HepG2 (cell line): ENCODE data around the gene RB1. TPM values are rescaled to one million over a fixed set of nuclear protein-coding genes. Genes with fewer than 3 reads are reported as not detected.

Source experiments
- ATAC-seq: fragments of 200-7000 bp; cut with Tn5 transposase; 3 replicates; pipeline ENCODE4 v1.9.1; 2020; ENCODE audit warnings: mild to moderate bottlenecking, moderate library complexity
- BruUV-seq: library from RNA; stranded (reverse); fragments of 400-500 nt; replicated peaks from 2 replicates; lab custom pipeline; 2021; lab: Mats Ljungman, UMichigan
- CTCF ChIA-PET: fragments of 300-600 bp; formaldehyde crosslinking; extraction: SDS; loops from one replicate; lab custom pipeline; 2021; ENCODE audit warnings: low total read pairs, inconsistent platforms, low intra/inter-chr PET ratio; lab: Yijun Ruan, JAX
- POLR2A ChIA-PET: fragments of 350-600 bp; sonication (Branson Sonifier 250); formaldehyde crosslinking; loops from one replicate; lab custom pipeline; 2020; ENCODE audit warnings: antibody characterized with exemption, inconsistent platforms; lab: Yijun Ruan, JAX
- DNase-seq: peaks from one replicate; pipeline ENCODE4 v3.0.0-alpha.2; 2015; ENCODE audit warnings: low spot score
- FAIRE-seq: peaks from 3 replicates; lab custom pipeline; 2011; peaks lifted over from hg19 to GRCh38; lab: Jason Lieb, UNC
- H2AFZ ChIP-seq: one replicate; pipeline ENCODE4 v1.6.1; 2011; ENCODE audit warnings: low read length, inconsistent platforms
- H3K27ac ChIP-seq: fragments of 300-600 bp; 3 replicates; pipeline ENCODE4 v1.8.0; 2011; ENCODE audit warnings: mixed run types, mild to moderate bottlenecking, mixed read lengths, low read length, inconsistent platforms; ENCODE audit not compliant: insufficient read depth; ENCODE audit errors: extremely low read length
- H3K27me3 ChIP-seq, 2 experiments: fragments of 200-600 bp in 1 of 2; 2 replicates in 1 of 2; 3 replicates in 1 of 2; pipeline versions ENCODE4 v1.6.0 to v1.8.0; 2011; ENCODE audit warnings: low read length in 2 of 2, mild to moderate bottlenecking in 2 of 2, moderate library complexity in 2 of 2, inconsistent platforms in 1 of 2; ENCODE audit not compliant: insufficient read depth in 2 of 2, control insufficient read depth in 1 of 2
- H3K36me3 ChIP-seq, 2 experiments: fragments of 200-600 bp in 1 of 2; replicated peaks in 1 of 2; 2 replicates in 1 of 2; 3 replicates in 1 of 2; pipeline versions ENCODE4 v1.5.1 to v1.8.0; 2011; ENCODE audit warnings: low read length in 2 of 2, inconsistent platforms in 1 of 2; ENCODE audit not compliant: insufficient read depth in 2 of 2, control insufficient read depth in 1 of 2
- H3K4me1 ChIP-seq: 2 replicates; pipeline ENCODE4 v1.5.1; 2012; ENCODE audit warnings: low read length, inconsistent platforms; ENCODE audit not compliant: insufficient read depth
- H3K4me2 ChIP-seq: 2 replicates; pipeline ENCODE4 v1.6.0; 2011; ENCODE audit warnings: low read depth, low read length, inconsistent platforms
- H3K4me3 ChIP-seq, 3 experiments: fragments of 200-600 bp in 1 of 3; sonication (generic), shearing (Covaris generic) in 1 of 3; replicated peaks in 1 of 3; 2 replicates each; pipeline ENCODE4 v1.5.1; 2011 to 2016; ENCODE audit warnings: low read length in 3 of 3, inconsistent platforms in 2 of 3, low read depth in 2 of 3, mild to moderate bottlenecking in 2 of 3, control low read depth in 1 of 3, mixed read lengths in 1 of 3; ENCODE audit not compliant: insufficient read depth in 1 of 3
- H3K79me2 ChIP-seq: one replicate; pipeline ENCODE4 v1.6.1; 2011; ENCODE audit warnings: low read length, inconsistent platforms; ENCODE audit not compliant: insufficient read depth
- H3K9ac ChIP-seq: 2 replicates; pipeline ENCODE4 v1.6.0; 2011; ENCODE audit warnings: mild to moderate bottlenecking, low read depth, low read length, inconsistent platforms; ENCODE audit not compliant: insufficient read depth
- H3K9me3 ChIP-seq: 2 replicates; pipeline ENCODE4 v1.5.1; 2012; ENCODE audit warnings: mild to moderate bottlenecking, low read length
- H4K20me1 ChIP-seq: 2 replicates; pipeline ENCODE4 v1.6.0; 2011; ENCODE audit warnings: inconsistent platforms, mild to moderate bottlenecking, low read length, moderate library complexity; ENCODE audit not compliant: insufficient read depth
- ARID2 ChIP-seq: sonication (generic); formaldehyde crosslinking; IDR thresholded peaks from 2 replicates; pipeline ENCODE4 v1.8.1; 2022; ENCODE audit warnings: mild to moderate bottlenecking, missing genetic modification reagents, borderline replicate concordance
- NFKB2 ChIP-seq: sonication (generic); formaldehyde crosslinking; IDR thresholded peaks from 2 replicates; pipeline ENCODE4 v1.4.0; 2020; ENCODE audit warnings: missing genetic modification reagents, borderline replicate concordance
- POLR2AphosphoS2 ChIP-seq: IDR thresholded peaks from 2 replicates; pipeline ENCODE4 v1.6.1; 2011; ENCODE audit warnings: low read depth, low read length, improper control_type of control experiment
- ZNF510 ChIP-seq: sonication (generic); formaldehyde crosslinking; IDR thresholded peaks from 2 replicates; pipeline ENCODE4 v1.4.0; 2020; ENCODE audit warnings: low read depth, mild to moderate bottlenecking, missing genetic modification reagents
- ZNF552 ChIP-seq: sonication (generic); formaldehyde crosslinking; IDR thresholded peaks from 2 replicates; pipeline ENCODE4 v1.9.0; 2022; ENCODE audit warnings: missing genetic modification reagents, mild to moderate bottlenecking, borderline replicate concordance
- ZNF746 ChIP-seq: sonication (generic); formaldehyde crosslinking; IDR thresholded peaks from 2 replicates; pipeline ENCODE4 v1.8.0; 2022; ENCODE audit warnings: mild to moderate bottlenecking, missing genetic modification reagents
- WGBS: methylation state at CpG from one replicate; pipeline ENCODE4 v1.1.6; 2017; ENCODE audit warnings: low lambda C conversion rate; 5-methylcytosine and 5-hydroxymethylcytosine counted together
- in situ Hi-C: cut with HindIII; loops from 2 replicates; pipeline ENCODE4 v1.10.0; 2017; ENCODE audit warnings: low pct_unique_long_range_greater_than_20kb; ENCODE audit not compliant: extremely low pct_ligation_motif_present
- intact Hi-C: fragments of 100-400 bp; cut with micrococcal nuclease; formaldehyde crosslinking; loops from one replicate; pipeline ENCODE4 v1.10.0; 2022; ENCODE audit not compliant: unreplicated experiment
- polyA plus RNA-seq, 8 experiments: library from polyadenylated mRNA; depleted of rRNA in 3 of 8; stranded (reverse) in 7 of 8; unstranded in 1 of 8; fragments of >200 nt; fragmentation: Illumina TruSeq in 4 of 8; extraction: Trizol in 4 of 8; gene quantifications; 2 replicates each; pipeline versions ENCODE4 v1.2.1 to v1.2.3, GENCODE V29; 2011 to 2016; ENCODE audit warnings: low read depth in 4 of 8, missing spikeins in 1 of 8, mixed read lengths in 1 of 8; ENCODE audit not compliant: insufficient read depth in 1 of 8
- total RNA-seq, 5 experiments: library from RNA; depleted of rRNA; stranded (reverse); fragments of >200 nt; fragmentation: Illumina TruSeq; extraction: Trizol; gene quantifications; 2 replicates each; pipeline ENCODE4 v1.2.3, GENCODE V29; 2016; ENCODE audit warnings: low read depth in 1 of 5
- TF ChIP-seq, protein P1 (sequence below): IDR thresholded peaks from 2 replicates; pipeline ENCODE4 v1.6.1; 2012; ENCODE audit warnings: low read depth, low read length, improper control_type of control experiment
- TF ChIP-seq, protein P2 (sequence below): sonication (generic); formaldehyde crosslinking; IDR thresholded peaks from 2 replicates; pipeline ENCODE4 v1.4.0; 2020; ENCODE audit warnings: missing genetic modification reagents
- TF ChIP-seq, protein P3 (sequence below): sonication (generic); formaldehyde crosslinking; IDR thresholded peaks from 2 replicates; pipeline ENCODE4 v1.5.0; 2020; ENCODE audit warnings: missing genetic modification reagents
- TF ChIP-seq, protein P4 (sequence below): sonication (generic); formaldehyde crosslinking; IDR thresholded peaks from 2 replicates; pipeline ENCODE4 v1.5.0; 2020; ENCODE audit warnings: missing genetic modification reagents, mild to moderate bottlenecking, borderline replicate concordance

RB1 gene
- total and polyA plus RNA-seq, 2 of the 13 experiments (the other 11 are each of a cell fraction or from before 2014, with no cell fraction given) = 15.6 to 23.7 TPM

DNA sequence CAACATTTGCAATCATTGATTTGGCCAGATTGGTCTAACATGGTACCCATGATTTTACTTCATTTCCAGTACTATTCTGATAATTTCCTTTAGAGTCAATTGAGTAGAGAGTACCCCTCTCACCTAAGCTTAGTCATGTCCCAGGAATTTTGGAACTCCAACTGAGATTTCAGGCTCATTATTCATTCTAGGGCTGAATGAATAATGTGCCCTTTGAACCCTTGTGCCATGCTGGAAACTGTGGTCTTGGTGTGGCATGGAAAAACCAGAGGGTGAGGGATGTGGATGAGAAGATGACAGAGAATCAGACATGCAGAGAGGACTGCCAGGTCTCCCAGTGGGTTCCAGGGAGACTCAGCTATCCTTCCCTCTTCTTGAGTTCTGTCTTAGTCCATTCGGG lies 40.4 kb upstream of the RB1 start (continued):
- TF ChIP-seq, protein P1, sequence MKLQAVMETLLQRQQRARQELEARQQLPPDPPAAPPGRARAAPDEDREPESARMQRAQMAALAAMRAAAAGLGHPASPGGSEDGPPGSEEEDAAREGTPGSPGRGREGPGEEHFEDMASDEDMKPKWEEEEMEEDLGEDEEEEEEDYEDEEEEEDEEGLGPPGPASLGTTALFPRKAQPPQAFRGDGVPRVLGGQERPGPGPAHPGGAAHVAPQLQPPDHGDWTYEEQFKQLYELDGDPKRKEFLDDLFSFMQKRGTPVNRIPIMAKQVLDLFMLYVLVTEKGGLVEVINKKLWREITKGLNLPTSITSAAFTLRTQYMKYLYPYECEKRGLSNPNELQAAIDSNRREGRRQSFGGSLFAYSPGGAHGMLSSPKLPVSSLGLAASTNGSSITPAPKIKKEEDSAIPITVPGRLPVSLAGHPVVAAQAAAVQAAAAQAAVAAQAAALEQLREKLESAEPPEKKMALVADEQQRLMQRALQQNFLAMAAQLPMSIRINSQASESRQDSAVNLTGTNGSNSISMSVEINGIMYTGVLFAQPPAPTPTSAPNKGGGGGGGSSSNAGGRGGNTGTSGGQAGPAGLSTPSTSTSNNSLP = no peak
- TF ChIP-seq NFKB2 (CRISPR knock-in tag) = no peak
- TF ChIP-seq POLR2AphosphoS2 = no peak
- no peak for TF ChIP-seq ARID2 (CRISPR knock-in tag)
- no peak for TF ChIP-seq ZNF746 (CRISPR knock-in tag)
- TF ChIP-seq, protein P2, sequence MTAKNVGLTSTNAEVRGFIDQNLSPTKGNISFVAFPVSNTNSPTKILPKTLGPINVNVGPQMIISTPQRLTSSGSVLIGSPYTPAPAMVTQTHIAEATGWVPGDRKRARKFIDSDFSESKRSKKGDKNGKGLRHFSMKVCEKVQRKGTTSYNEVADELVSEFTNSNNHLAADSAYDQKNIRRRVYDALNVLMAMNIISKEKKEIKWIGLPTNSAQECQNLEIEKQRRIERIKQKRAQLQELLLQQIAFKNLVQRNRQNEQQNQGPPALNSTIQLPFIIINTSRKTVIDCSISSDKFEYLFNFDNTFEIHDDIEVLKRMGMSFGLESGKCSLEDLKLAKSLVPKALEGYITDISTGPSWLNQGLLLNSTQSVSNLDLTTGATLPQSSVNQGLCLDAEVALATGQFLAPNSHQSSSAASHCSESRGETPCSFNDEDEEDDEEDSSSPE = no peak
- TF ChIP-seq, protein P3, sequence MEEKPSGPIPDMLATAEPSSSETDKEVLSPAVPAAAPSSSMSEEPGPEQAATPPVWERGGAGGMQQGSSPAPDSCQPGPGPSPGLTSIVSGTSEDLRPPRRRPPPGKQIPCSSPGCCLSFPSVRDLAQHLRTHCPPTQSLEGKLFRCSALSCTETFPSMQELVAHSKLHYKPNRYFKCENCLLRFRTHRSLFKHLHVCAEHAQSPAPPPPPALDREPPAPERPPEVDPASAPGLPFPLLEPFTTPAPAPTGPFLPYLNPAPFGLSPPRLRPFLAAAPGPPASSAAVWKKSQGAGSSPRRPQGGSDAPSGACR (CRISPR knock-in tag) = no peak
- TF ChIP-seq ZNF552 (CRISPR knock-in tag) = no peak
- TF ChIP-seq ZNF510 (CRISPR knock-in tag) = no peak

DNA sequence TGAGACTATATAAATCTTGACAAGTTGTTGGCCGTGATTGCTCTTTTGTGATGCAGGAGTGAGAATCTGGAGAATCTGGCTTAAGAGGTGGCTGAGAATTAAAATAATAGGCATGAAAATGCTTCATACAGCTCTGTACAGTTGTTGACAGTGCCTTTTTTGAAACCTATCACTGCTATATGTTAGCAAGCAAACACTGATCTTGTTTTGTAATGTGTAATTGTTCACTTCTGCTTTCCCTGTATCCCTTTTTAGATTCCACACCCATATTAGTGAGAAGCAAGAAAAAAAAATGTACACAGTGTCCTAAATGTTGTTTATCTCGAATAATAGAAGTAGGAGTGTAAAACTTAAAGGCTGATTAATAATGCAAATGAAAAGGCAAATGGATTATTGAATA lies 39.5 kb upstream of the RB1 start:
- Histone ChIP-seq H3K4me1 (peaks cover 4% of the 10 kb centered on the region), H3K79me2 (no peaks in the 10 kb centered on the region), H3K4me3 (no peak overlapping the region), H3K36me3 (peaks cover 6 to 40% of the 10 kb centered on the region in 2 experiments; a peak in 4 of 5 replicates), H2AFZ (no peak overlapping the region), H3K27ac (no peak overlapping the region), H3K4me2 (no peak overlapping the region), H3K9me3 (no peaks in the 10 kb centered on the region), H3K9ac (no peak overlapping the region)
- FAIRE-seq = no peak
- in situ Hi-C loops = no loop called here
- ATAC-seq = no peak
- no TSS peak for BruUV-seq
- TF ChIP-seq, protein P4, sequence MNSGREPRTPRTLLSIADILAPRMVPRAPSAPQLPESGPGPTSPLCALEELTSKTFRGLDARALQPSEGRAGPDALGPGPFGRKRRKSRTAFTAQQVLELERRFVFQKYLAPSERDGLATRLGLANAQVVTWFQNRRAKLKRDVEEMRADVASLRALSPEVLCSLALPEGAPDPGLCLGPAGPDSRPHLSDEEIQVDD (CRISPR knock-in tag) = no peak
- TF ChIP-seq, all 625 proteins: peak for 0
- H3K27me3 ChIP-seq = no peaks in the 10 kb centered on the region
- 93% methylated on average over 2 of the region's 2 CpGs for WGBS
- intact Hi-C loops = no loop called here
- CTCF ChIA-PET = no interaction called here
- POLR2A ChIA-PET = no interaction called here
- H4K20me1 ChIP-seq = no peaks in the 10 kb centered on the region
- DNase-seq = no peak
